Sigmoid colon (tissue), 3 donors: ENCODE measurements around the gene ACOT7.

ENCODE experiments used
- CTCF ChIP-seq, 4 experiments: fragments of 450-650 bp in 3 of 4; fragments of 200-600 bp in 1 of 4; IDR thresholded peaks; one replicate each; pipeline ENCODE4 v1.5.1; 2016 to 2019; ENCODE audit warnings: antibody characterized with exemption in 4 of 4, mild to moderate bottlenecking in 3 of 4, moderate library complexity in 2 of 4
- POLR2A ChIP-seq, 2 donors: fragments of 450-650 bp; IDR thresholded peaks; one replicate each; pipeline ENCODE4 v1.6.1; 2016; ENCODE audit warnings: antibody characterized with exemption in 2 of 2, mild to moderate bottlenecking in 2 of 2, moderate library complexity in 2 of 2

- TF ChIP-seq CTCF (IDR thresholded peaks at IDR 0.05) (no peak), POLR2A (IDR thresholded peaks at IDR 0.05) (no peak)
These were observed 7.1 kb downstream of the ACOT7 start for GRCh38 chr1:6386371-6386949.
